Measurements from ENCODE around the gene ZNF778. TPM values are rescaled to one million over a fixed set of nuclear protein-coding genes. Genes with fewer than 3 reads are reported as not detected.

The ZNF778 gene
- total RNA-seq, 1 experiment from 2014 or later, result 16.4 TPM

GRCh38 chr16:89172171-89172527, 45.4 kb upstream of the ZNF778 start:
- Histone ChIP-seq H2BK15ac (ENCODE audit: low read depth, low read length) (no peak overlapping the region), H3K9ac (ENCODE audit: extremely low read depth, insufficient read length, low read length) (no peak overlapping the region), H3K79me1 (ENCODE audit: insufficient read depth, low read depth, low read length, poor library complexity, severe bottlenecking) (no peaks in the 10 kb centered on the region), H3K27ac (ENCODE audit: insufficient read length, low read depth, low read length) (no peak overlapping the region), H3K27me3 (ENCODE audit: insufficient read depth, low read length) (no peaks in the 10 kb centered on the region), H2BK120ac (ENCODE audit: low read depth, low read length, poor library complexity, severe bottlenecking) (no peak overlapping the region), H2BK20ac (ENCODE audit: low read depth, low read length, poor library complexity, severe bottlenecking) (no peak overlapping the region), H3K79me2 (ENCODE audit: insufficient read depth, low read length) (no peaks in the 10 kb centered on the region), H2AK5ac (ENCODE audit: insufficient read length, low read length) (no peak overlapping the region), H4K91ac (ENCODE audit: insufficient read length, low read depth, low read length) (no peak overlapping the region), H3K56ac (ENCODE audit: insufficient read length, low read depth, low read length) (no peak overlapping the region), H4K20me1 (ENCODE audit: control insufficient read depth, insufficient read depth, insufficient read length) (no peaks in the 10 kb centered on the region), H3K4me2 (ENCODE audit: insufficient read depth, insufficient read length, low read length) (no peak overlapping the region), H3K14ac (ENCODE audit: insufficient read depth, low read length) (no peak overlapping the region), H2BK12ac (ENCODE audit: insufficient read length, low read depth, low read length) (no peak overlapping the region), H3K4me1 (ENCODE audit: insufficient read depth, low read length) (no peaks in the 10 kb centered on the region), H3K4ac (ENCODE audit: low read depth, low read length) (no peak overlapping the region), H2AFZ (ENCODE audit: low read length) (no peak overlapping the region), H3K23me2 (ENCODE audit: insufficient read length, low read depth, low read length, poor library complexity, severe bottlenecking) (peaks cover 6% of the 10 kb centered on the region), H2BK5ac (ENCODE audit: insufficient read length, low read length) (no peak overlapping the region), H3K9me3 (ENCODE audit: control insufficient read depth, low read depth, low read length) (no peaks in the 10 kb centered on the region), H3K23ac (ENCODE audit: insufficient read length, low read depth, low read length) (no peak overlapping the region), H3T11ph (ENCODE audit: low read length) (no peak overlapping the region), H4K5ac (ENCODE audit: insufficient read length, low read depth, low read length) (no peak overlapping the region), H4K8ac (replicated peaks; ENCODE audit: insufficient read length, low read depth, low read length) (no peak overlapping the region), H3K18ac (ENCODE audit: insufficient read length, low read depth, low read length) (no peak overlapping the region)
- TF ChIP-seq CTCF (conservative IDR thresholded peaks at IDR 0.05), result no peak
- peaks cover 18% of the 10 kb centered on the region for H3K27me3 Mint-ChIP-seq (ENCODE audit: low read depth)
- no peak overlapping the region for H3K4me3 Mint-ChIP-seq
- no peaks in the 10 kb centered on the region for H3K36me3 Mint-ChIP-seq (ENCODE audit: insufficient read depth in 1 of 3, low read depth in 3 of 3)
- no peak overlapping the region for H3K27ac Mint-ChIP-seq
- no peaks in the 10 kb centered on the region for H3K9me3 Mint-ChIP-seq
- no CpG with 5 or more reads among the region's 11 CpGs for WGBS (ENCODE audit: extremely low coverage, insufficient read length, low lambda C conversion rate)
- H3K4me1 Mint-ChIP-seq, result peaks cover 12 to 26% of the 10 kb centered on the region in 2 experiments
- DNase-seq, result no peak
